Right lobe of liver (tissue), 4 donors: ENCODE data around the gene ZER1.

Experiments used
- POLR2A ChIP-seq: fragments of 450-650 bp; IDR thresholded peaks from one replicate; pipeline ENCODE4 v1.6.1; 2017; ENCODE audit warnings: antibody characterized with exemption, mild to moderate bottlenecking
- TF ChIP-seq, protein P1 (sequence below), 4 donors: fragments of 200-600 bp in 3 of 4; fragments of 450-650 bp in 1 of 4; IDR thresholded peaks; one replicate each; pipeline versions ENCODE4 v1.5.1 to v1.8.0; 2016 to 2022; ENCODE audit warnings: antibody characterized with exemption in 4 of 4, mild to moderate bottlenecking in 2 of 4
- donor health status: DM: no; HTN: no; CAD: no.
- donor health status: DM: no; HTN: no; CAD: no.
- donor health status: DM: no; HTN: yes; CAD: no.

DNA sequence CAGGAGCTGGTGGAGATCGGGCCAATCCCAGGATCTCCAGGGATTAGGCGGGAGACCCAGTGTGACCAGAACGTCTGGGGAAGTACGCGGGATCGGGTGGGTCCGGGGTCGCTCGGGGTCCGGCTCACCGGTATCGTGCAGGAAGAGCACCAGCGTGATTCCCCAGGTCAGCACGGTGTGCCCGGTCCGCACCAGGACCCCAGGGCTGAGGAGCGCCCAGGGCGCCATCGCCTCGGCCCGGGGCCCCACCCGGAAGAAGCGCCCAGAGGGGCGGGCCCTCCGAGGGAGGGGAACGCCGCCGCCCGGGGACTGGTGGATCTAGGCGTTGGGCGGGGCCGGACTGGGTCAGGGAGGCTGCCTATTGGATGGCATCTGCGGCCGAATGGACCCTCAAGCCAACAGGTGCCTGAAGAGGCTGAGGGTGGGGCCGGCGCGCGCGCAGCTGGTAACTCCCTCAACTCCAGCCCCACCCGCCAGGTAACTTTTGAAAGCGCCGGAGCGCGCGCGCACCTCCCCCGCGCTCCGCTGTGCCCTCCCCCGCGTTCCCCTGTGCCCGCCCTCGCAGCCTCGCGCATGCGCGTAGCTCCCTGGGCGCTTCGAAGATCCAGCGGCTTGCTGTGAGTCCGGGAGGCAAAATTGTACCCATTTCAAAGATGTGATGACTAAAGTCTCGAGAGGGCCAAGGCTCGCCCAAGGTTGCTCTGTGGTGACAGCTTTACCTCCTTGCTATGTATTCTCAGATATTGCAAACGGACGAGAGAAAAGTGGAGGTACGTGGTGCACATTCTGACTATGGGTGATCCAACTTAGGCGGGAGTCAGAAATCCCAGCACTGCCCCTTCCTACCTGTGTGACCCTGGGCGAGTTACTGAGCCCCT lies 47.6 kb downstream of the ZER1 start, which contains the start of gene ZDHHC12:
- TF ChIP-seq, protein P1, sequence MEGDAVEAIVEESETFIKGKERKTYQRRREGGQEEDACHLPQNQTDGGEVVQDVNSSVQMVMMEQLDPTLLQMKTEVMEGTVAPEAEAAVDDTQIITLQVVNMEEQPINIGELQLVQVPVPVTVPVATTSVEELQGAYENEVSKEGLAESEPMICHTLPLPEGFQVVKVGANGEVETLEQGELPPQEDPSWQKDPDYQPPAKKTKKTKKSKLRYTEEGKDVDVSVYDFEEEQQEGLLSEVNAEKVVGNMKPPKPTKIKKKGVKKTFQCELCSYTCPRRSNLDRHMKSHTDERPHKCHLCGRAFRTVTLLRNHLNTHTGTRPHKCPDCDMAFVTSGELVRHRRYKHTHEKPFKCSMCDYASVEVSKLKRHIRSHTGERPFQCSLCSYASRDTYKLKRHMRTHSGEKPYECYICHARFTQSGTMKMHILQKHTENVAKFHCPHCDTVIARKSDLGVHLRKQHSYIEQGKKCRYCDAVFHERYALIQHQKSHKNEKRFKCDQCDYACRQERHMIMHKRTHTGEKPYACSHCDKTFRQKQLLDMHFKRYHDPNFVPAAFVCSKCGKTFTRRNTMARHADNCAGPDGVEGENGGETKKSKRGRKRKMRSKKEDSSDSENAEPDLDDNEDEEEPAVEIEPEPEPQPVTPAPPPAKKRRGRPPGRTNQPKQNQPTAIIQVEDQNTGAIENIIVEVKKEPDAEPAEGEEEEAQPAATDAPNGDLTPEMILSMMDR (IDR thresholded peaks at IDR 0.05): no peak
- TF ChIP-seq POLR2A: peak; percentile 78
